WTC11 (cell line): ENCODE measurements around the gene ARHGAP10. TPM values are rescaled to one million over a fixed set of nuclear protein-coding genes. Genes with fewer than 3 reads are reported as not detected.
"Not testable (repeated sequence)": the region's sequence is repeated elsewhere in the genome, so short reads cannot be mapped to it uniquely, and the experiment has no call there.

Experiments
- ATAC-seq: fragments of 200-7000 bp; cut with Tn5 transposase; 2 replicates; pipeline ENCODE4 v1.10.0; 2021; ENCODE audit warnings: mild to moderate bottlenecking, moderate library complexity
- CTCF ChIA-PET: fragments of 300-600 bp; sonication (Branson Sonifier 250); formaldehyde crosslinking; loops from one replicate; lab custom pipeline; 2021; ENCODE audit warnings: antibody characterized with exemption; lab: Charles Lee
- POLR2A ChIA-PET: fragments of 350-600 bp; sonication (Branson Sonifier 250); formaldehyde crosslinking; loops from one replicate; lab custom pipeline; 2021; ENCODE audit warnings: antibody characterized with exemption; lab: Charles Lee
- DNase-seq: peaks from one replicate; pipeline ENCODE4 v3.0.0; 2021; ENCODE audit warnings: low spot score
- H3K27ac Mint-ChIP-seq: 2 replicates; pipeline ENCODE4 v1.8.0; 2021; ENCODE audit warnings: mixed read lengths
- H3K27me3 Mint-ChIP-seq: 2 replicates; pipeline ENCODE4 v1.8.0; 2021; ENCODE audit warnings: low read depth, mild to moderate bottlenecking, moderate library complexity, mixed read lengths
- H3K36me3 Mint-ChIP-seq: 2 replicates; pipeline ENCODE4 v1.8.0; 2021; ENCODE audit warnings: mixed read lengths
- H3K4me1 Mint-ChIP-seq: 2 replicates; pipeline ENCODE4 v1.8.0; 2022; ENCODE audit warnings: mixed read lengths
- H3K4me3 Mint-ChIP-seq: 2 replicates; pipeline ENCODE4 v1.8.0; 2021; ENCODE audit warnings: mild to moderate bottlenecking, moderate library complexity, mixed read lengths
- H3K9me3 Mint-ChIP-seq: 2 replicates; pipeline ENCODE4 v1.8.0; 2021; ENCODE audit warnings: mixed read lengths
- CTCF ChIP-seq: fragments of 200-600 bp; IDR thresholded peaks from 2 replicates; pipeline ENCODE4 v1.8.0; 2022; ENCODE audit warnings: antibody characterized with exemption
- E2F4 ChIP-seq: sonication (generic); formaldehyde crosslinking; IDR thresholded peaks from 2 replicates; pipeline ENCODE4 v1.8.1; 2022; ENCODE audit warnings: low read depth, mild to moderate bottlenecking, moderate library complexity, missing genetic modification reagents, borderline replicate concordance
- ELF4 ChIP-seq: sonication (generic); formaldehyde crosslinking; IDR thresholded peaks from 2 replicates; pipeline ENCODE4 v1.8.1; 2022; ENCODE audit warnings: low read depth, mild to moderate bottlenecking, moderate library complexity, missing genetic modification reagents
- ERG ChIP-seq: fragments of 250-450 bp; sonication (Bioruptor Pico); IDR thresholded peaks from 2 replicates; pipeline ENCODE4 v1.8.0; 2021; ENCODE audit warnings: mild to moderate bottlenecking
- FOXJ3 ChIP-seq: sonication (generic); formaldehyde crosslinking; IDR thresholded peaks from 2 replicates; pipeline ENCODE4 v1.9.0; 2021; ENCODE audit warnings: missing genetic modification reagents, mild to moderate bottlenecking, borderline replicate concordance
- FOXP1 ChIP-seq: sonication (generic); formaldehyde crosslinking; IDR thresholded peaks from 2 replicates; pipeline ENCODE4 v1.8.0; 2022; ENCODE audit warnings: missing genetic modification reagents, mild to moderate bottlenecking, moderate library complexity, borderline replicate concordance
- IRF1 ChIP-seq: sonication (generic); formaldehyde crosslinking; IDR thresholded peaks from 2 replicates; pipeline ENCODE4 v1.8.0; 2023; ENCODE audit warnings: missing genetic modification reagents
- PRDM15 ChIP-seq: sonication (generic); formaldehyde crosslinking; IDR thresholded peaks from 2 replicates; pipeline ENCODE4 v1.8.0; 2022; ENCODE audit warnings: missing genetic modification reagents
- RELA ChIP-seq: sonication (generic); formaldehyde crosslinking; IDR thresholded peaks from 2 replicates; pipeline ENCODE4 v1.8.1; 2022; ENCODE audit warnings: missing genetic modification reagents, mild to moderate bottlenecking, borderline replicate concordance
- SMAD4 ChIP-seq: sonication (generic); formaldehyde crosslinking; IDR thresholded peaks from 2 replicates; pipeline ENCODE4 v1.8.0; 2022; ENCODE audit warnings: mild to moderate bottlenecking, missing genetic modification reagents
- SOX15 ChIP-seq: fragments of 250-450 bp; sonication (Bioruptor Pico); IDR thresholded peaks from 2 replicates; pipeline ENCODE4 v1.9.0; 2021; ENCODE audit warnings: mild to moderate bottlenecking
- ZNF232 ChIP-seq: sonication (generic); formaldehyde crosslinking; IDR thresholded peaks from 2 replicates; pipeline ENCODE4 v1.8.0; 2022; ENCODE audit warnings: mild to moderate bottlenecking, missing genetic modification reagents
- ZSCAN18 ChIP-seq: fragments of 250-450 bp; sonication (Bioruptor Pico); IDR thresholded peaks from 2 replicates; pipeline ENCODE4 v2.1.2; 2022; ENCODE audit warnings: mild to moderate bottlenecking, moderate library complexity
- total RNA-seq: library from RNA; stranded (reverse); gene quantifications from 3 replicates; pipeline ENCODE4 v1.2.3, GENCODE V29; 2021

ARHGAP10 gene
- total RNA-seq, 1 experiment from 2014 or later = 9.6 TPM

- TF ChIP-seq E2F4 (CRISPR knock-in tag) (no peak), ELF4 (no peak), ZNF232 (CRISPR knock-in tag) (no peak), ERG (CRISPR knock-in tag) (no peak), SMAD4 (CRISPR knock-in tag) (no peak), PRDM15 (CRISPR knock-in tag) (no peak), SOX15 (CRISPR knock-in tag) (no peak), ZSCAN18 (CRISPR knock-in tag) (no peak)
Measured at GRCh38 chr4:147794314-147794680, 62.4 kb downstream of the ARHGAP10 start (continued).

GRCh38 chr4:147794787-147795413 is 63.0 kb downstream of the ARHGAP10 start:
- H3K4me3 Mint-ChIP-seq = no peak overlapping the region
- ATAC-seq = no peak
- TF ChIP-seq CTCF (no peak), RELA (CRISPR knock-in tag) (no peak), FOXP1 (CRISPR knock-in tag) (no peak), FOXJ3 (CRISPR knock-in tag) (no peak), IRF1 (CRISPR knock-in tag) (no peak)

GRCh38 chr4:147799057-147799456 is 67.2 kb downstream of the ARHGAP10 start:
- H3K4me3 Mint-ChIP-seq, ATAC-seq, CTCF ChIA-PET, H3K36me3 Mint-ChIP-seq, H3K27me3 Mint-ChIP-seq, POLR2A ChIA-PET, H3K9me3 Mint-ChIP-seq, DNase-seq, H3K27ac Mint-ChIP-seq: not testable (repeated sequence)
- H3K4me1 Mint-ChIP-seq = peaks cover 11% of the 10 kb centered on the region

More at GRCh38 chr4:147794787-147795413, 63.0 kb downstream of the ARHGAP10 start:
- no peaks in the 10 kb centered on the region for H3K36me3 Mint-ChIP-seq
- H3K9me3 Mint-ChIP-seq = no peaks in the 10 kb centered on the region
- H3K27me3 Mint-ChIP-seq = no peaks in the 10 kb centered on the region
- H3K27ac Mint-ChIP-seq = no peak overlapping the region
- peaks cover 14% of the 10 kb centered on the region for H3K4me1 Mint-ChIP-seq
- DNase-seq = no peak
- ChIA-PET POLR2A (no interaction called here), CTCF (no interaction called here)
